K562 (cell line): ENCODE measurements around the gene SLC38A1.

Source experiments
- CC2D1A ChIP-seq: fragments of 450-650 bp; IDR thresholded peaks from 2 replicates; pipeline ENCODE4 v1.6.1; 2017; ENCODE audit warnings: mild to moderate bottlenecking
- NRF1 ChIP-seq, 2 experiments: fragments of 450-650 bp; IDR thresholded peaks in 1 of 2; conservative IDR thresholded peaks in 1 of 2; 2 replicates each; pipeline ENCODE4 v1.6.1; 2014; ENCODE audit warnings: mild to moderate bottlenecking in 2 of 2
- ZNF282 ChIP-seq: sonication (generic); formaldehyde crosslinking; IDR thresholded peaks from 2 replicates; pipeline ENCODE4 v1.8.1; 2023; ENCODE audit warnings: missing genetic modification reagents
- TF ChIP-seq, protein P1 (sequence below), 3 experiments: IDR thresholded peaks in 2 of 3; conservative IDR thresholded peaks in 1 of 3; 2 replicates each; pipeline ENCODE4 v1.5.1; 2011 to 2012; ENCODE audit warnings: low read length in 3 of 3, mild to moderate bottlenecking in 3 of 3, control low read depth in 2 of 3, improper control_type of control experiment in 1 of 3, inconsistent platforms in 1 of 3, low read depth in 1 of 3, mixed read lengths in 1 of 3, moderate library complexity in 1 of 3; ENCODE audit not compliant: insufficient read depth in 2 of 3

DNA sequence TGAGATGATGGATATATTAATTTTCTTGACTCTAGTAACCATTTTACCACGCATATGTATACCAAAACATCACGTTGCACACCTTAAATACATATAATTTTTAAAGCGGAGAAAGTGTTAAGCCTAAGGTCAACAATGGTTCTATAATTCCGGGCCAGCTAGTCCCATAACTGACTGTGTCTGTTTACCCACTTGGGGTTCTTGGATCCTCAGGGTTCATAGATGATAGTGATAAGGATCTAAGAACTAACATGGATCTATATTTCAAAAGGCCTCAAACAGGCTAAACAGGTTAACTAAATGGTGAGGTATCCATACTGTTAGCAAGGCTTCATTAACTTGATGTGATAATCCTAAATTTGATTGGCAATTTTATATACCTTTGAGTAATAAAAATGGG, 9.8 kb downstream of the SLC38A1 start:
- no peak for TF ChIP-seq CC2D1A
- TF ChIP-seq, protein P1, sequence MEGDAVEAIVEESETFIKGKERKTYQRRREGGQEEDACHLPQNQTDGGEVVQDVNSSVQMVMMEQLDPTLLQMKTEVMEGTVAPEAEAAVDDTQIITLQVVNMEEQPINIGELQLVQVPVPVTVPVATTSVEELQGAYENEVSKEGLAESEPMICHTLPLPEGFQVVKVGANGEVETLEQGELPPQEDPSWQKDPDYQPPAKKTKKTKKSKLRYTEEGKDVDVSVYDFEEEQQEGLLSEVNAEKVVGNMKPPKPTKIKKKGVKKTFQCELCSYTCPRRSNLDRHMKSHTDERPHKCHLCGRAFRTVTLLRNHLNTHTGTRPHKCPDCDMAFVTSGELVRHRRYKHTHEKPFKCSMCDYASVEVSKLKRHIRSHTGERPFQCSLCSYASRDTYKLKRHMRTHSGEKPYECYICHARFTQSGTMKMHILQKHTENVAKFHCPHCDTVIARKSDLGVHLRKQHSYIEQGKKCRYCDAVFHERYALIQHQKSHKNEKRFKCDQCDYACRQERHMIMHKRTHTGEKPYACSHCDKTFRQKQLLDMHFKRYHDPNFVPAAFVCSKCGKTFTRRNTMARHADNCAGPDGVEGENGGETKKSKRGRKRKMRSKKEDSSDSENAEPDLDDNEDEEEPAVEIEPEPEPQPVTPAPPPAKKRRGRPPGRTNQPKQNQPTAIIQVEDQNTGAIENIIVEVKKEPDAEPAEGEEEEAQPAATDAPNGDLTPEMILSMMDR (IDR thresholded peaks at IDR 0.05 in 2 of 3, conservative IDR thresholded peaks at IDR 0.05 in 1 of 3; ENCODE audit: insufficient read depth in 2 of 3, low read depth in 1 of 3, low read length in 3 of 3) = no peak
- no peak for TF ChIP-seq NRF1 (conservative IDR thresholded peaks at IDR 0.05 in 1 of 2, IDR thresholded peaks at IDR 0.05 in 1 of 2)
- no peak for TF ChIP-seq ZNF282
